ENCODE data around the gene UGT1A6.

The UGT1A6 gene

DNA sequence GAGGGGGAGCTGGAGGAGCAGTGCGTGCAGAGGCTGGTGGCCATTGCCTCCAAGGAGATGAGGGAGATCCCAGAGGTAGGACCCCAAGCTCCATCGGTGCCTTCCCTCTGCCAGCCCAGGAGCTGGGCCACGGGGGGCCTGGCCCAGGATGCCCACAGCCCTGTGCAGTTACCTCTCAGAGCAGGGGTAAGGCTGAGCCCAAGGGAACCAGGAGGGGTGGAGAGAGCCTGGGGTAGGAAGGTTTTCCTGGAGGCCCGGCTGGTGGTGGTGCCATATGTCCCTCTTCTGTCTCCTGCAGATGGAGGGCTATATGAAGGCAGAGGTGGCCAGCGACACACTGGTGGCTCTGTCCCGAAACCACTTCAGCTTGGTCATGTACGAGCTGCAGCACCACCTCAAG lies 96.9 kb downstream of the UGT1A6 start:
- Histone ChIP-seq H2AFZ (ENCODE audit: low read length) (no peak overlapping the region), H3K4me2 (ENCODE audit: low read depth, low read length) (no peak overlapping the region), H3F3A (ENCODE audit: insufficient read depth, low read length) (no peaks in the 10 kb centered on the region), H3K36me3 (replicated peaks; ENCODE audit: insufficient read depth, low read length) (no peaks in the 10 kb centered on the region), H3K4me1 (ENCODE audit: low read length) (no peaks in the 10 kb centered on the region), H3K9me3 (replicated peaks; ENCODE audit: insufficient read depth, low read length) (no peaks in the 10 kb centered on the region), H3K4me3 (ENCODE audit: low read length) (no peak overlapping the region), H3K9me2 (replicated peaks; ENCODE audit: insufficient read depth, low read length) (no peaks in the 10 kb centered on the region), H3K79me2 (ENCODE audit: low read length) (no peaks in the 10 kb centered on the region), H3K27ac (ENCODE audit: low read length) (no peak overlapping the region), H3K27me3 (replicated peaks; ENCODE audit: insufficient read depth, low read length) (no peaks in the 10 kb centered on the region), H3K9ac (ENCODE audit: low read length) (no peak overlapping the region), H4K20me1 (ENCODE audit: insufficient read depth, low read length) (no peaks in the 10 kb centered on the region)
- DNase-seq, result no peak
- TF ChIP-seq EZH2phosphoT487 (IDR thresholded peaks at IDR 0.05; ENCODE audit: low read length) (no peak), EZH2 (optimal IDR thresholded peaks at IDR 0.05; ENCODE audit: low read depth, low read length) (no peak)
- TF ChIP-seq, protein P1, sequence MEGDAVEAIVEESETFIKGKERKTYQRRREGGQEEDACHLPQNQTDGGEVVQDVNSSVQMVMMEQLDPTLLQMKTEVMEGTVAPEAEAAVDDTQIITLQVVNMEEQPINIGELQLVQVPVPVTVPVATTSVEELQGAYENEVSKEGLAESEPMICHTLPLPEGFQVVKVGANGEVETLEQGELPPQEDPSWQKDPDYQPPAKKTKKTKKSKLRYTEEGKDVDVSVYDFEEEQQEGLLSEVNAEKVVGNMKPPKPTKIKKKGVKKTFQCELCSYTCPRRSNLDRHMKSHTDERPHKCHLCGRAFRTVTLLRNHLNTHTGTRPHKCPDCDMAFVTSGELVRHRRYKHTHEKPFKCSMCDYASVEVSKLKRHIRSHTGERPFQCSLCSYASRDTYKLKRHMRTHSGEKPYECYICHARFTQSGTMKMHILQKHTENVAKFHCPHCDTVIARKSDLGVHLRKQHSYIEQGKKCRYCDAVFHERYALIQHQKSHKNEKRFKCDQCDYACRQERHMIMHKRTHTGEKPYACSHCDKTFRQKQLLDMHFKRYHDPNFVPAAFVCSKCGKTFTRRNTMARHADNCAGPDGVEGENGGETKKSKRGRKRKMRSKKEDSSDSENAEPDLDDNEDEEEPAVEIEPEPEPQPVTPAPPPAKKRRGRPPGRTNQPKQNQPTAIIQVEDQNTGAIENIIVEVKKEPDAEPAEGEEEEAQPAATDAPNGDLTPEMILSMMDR (IDR thresholded peaks at IDR 0.05; ENCODE audit: low read length), result no peak

DNA sequence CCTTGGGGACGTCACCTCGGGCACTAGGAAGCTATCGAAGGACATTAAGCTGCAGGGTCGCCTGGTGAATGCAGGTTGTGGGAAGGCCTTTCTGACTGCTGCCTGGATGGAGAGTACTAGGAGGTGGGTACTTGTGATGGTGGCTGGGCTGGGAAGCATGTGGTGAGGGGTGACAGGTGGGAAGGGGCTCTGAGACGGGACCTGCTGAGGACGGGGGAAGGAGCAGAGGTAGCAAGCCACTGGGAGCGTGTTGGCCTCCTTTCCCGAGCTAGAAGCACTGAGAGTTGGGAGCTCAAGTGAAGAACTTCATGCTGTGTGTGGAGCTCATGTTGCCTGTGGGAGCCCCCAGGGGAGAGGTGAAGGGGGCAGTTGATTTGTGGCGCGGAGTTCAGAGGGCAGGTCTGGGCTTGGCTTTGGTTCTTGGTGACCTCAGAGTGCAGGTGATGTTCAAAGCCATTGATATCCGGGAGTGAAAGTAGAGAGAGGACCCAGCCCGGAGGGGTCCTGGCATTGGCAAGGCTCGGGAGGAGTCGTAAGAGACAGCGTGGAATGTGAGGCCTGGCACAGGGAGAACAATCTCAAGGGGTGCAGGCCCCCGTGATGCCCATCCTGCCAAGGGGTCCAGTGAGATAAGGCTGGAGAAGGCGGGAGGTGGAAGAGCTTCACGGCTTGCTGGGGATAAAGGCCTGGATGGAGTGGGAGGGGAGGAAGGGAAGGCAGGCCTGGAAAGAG lies 98.6 kb downstream of the UGT1A6 start:
- Histone ChIP-seq H3K36me3 (replicated peaks; ENCODE audit: insufficient read depth, low read length) (no peaks in the 10 kb centered on the region), H3F3A (ENCODE audit: insufficient read depth, low read length) (no peaks in the 10 kb centered on the region), H3K9ac (ENCODE audit: low read length) (no peak overlapping the region), H3K4me2 (ENCODE audit: low read depth, low read length) (no peak overlapping the region), H3K9me3 (replicated peaks; ENCODE audit: insufficient read depth, low read length) (no peaks in the 10 kb centered on the region), H3K27ac (ENCODE audit: low read length) (no peak overlapping the region), H3K79me2 (ENCODE audit: low read length) (no peaks in the 10 kb centered on the region), H3K4me1 (ENCODE audit: low read length) (no peaks in the 10 kb centered on the region), H3K9me2 (replicated peaks; ENCODE audit: insufficient read depth, low read length) (no peaks in the 10 kb centered on the region), H2AFZ (ENCODE audit: low read length) (no peak overlapping the region), H3K4me3 (ENCODE audit: low read length) (no peak overlapping the region), H3K27me3 (replicated peaks; ENCODE audit: insufficient read depth, low read length) (no peaks in the 10 kb centered on the region), H4K20me1 (ENCODE audit: insufficient read depth, low read length) (no peaks in the 10 kb centered on the region)
- DNase-seq, result no peak
- no peak for TF ChIP-seq EZH2phosphoT487 (IDR thresholded peaks at IDR 0.05; ENCODE audit: low read length)
- TF ChIP-seq EZH2 (optimal IDR thresholded peaks at IDR 0.05; ENCODE audit: low read depth, low read length), result no peak
- TF ChIP-seq, protein P1 (IDR thresholded peaks at IDR 0.05; ENCODE audit: low read length), result no peak

DNA sequence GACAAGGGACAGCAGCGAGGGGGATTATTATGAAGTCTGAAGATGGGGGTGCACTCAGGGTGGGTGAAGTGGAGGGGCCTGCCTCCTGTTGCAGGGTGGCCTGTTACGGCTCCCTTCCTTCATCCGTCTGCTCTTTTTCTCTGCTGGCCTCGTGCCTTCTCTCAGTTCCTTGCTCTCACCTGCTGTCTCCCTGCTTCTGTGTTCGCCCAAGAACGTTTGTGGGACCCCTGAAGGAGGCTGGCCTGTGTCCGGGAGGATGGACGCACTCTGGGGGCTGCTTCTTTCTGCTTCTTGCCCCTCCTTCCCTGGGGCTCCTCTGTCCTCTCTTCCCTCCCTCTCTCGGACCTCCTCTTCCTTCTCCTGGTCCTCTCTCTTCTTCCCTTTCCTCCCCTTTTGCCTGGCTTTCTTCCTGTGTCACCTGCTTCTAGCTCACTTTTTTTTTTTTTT lies 99.2 kb downstream of the UGT1A6 start:
- no peak for DNase-seq
- Histone ChIP-seq H3K27me3 (replicated peaks; ENCODE audit: insufficient read depth, low read length) (no peaks in the 10 kb centered on the region), H3K4me2 (ENCODE audit: low read depth, low read length) (no peak overlapping the region), H3F3A (ENCODE audit: insufficient read depth, low read length) (no peaks in the 10 kb centered on the region), H3K4me1 (ENCODE audit: low read length) (no peaks in the 10 kb centered on the region), H3K79me2 (ENCODE audit: low read length) (no peaks in the 10 kb centered on the region), H3K36me3 (replicated peaks; ENCODE audit: insufficient read depth, low read length) (no peaks in the 10 kb centered on the region), H4K20me1 (ENCODE audit: insufficient read depth, low read length) (no peaks in the 10 kb centered on the region), H3K9me3 (replicated peaks; ENCODE audit: insufficient read depth, low read length) (no peaks in the 10 kb centered on the region), H3K27ac (ENCODE audit: low read length) (no peak overlapping the region), H3K4me3 (ENCODE audit: low read length) (no peak overlapping the region), H3K9me2 (replicated peaks; ENCODE audit: insufficient read depth, low read length) (no peaks in the 10 kb centered on the region), H3K9ac (ENCODE audit: low read length) (no peak overlapping the region), H2AFZ (ENCODE audit: low read length) (no peak overlapping the region)
- TF ChIP-seq EZH2phosphoT487 (IDR thresholded peaks at IDR 0.05; ENCODE audit: low read length) (no peak), EZH2 (optimal IDR thresholded peaks at IDR 0.05; ENCODE audit: low read depth, low read length) (no peak)
- TF ChIP-seq, protein P1 (IDR thresholded peaks at IDR 0.05; ENCODE audit: low read length), result no peak

Measured in MM.1S (cell line).